H7 (cell line): Measurements from ENCODE around the gene PEF1. TPM values are rescaled to one million over a fixed set of nuclear protein-coding genes. Genes with fewer than 3 reads are reported as not detected.

Source experiments
- DNase-seq: peaks from one replicate; pipeline ENCODE4 v3.0.0; 2012
- H3K27me3 ChIP-seq: 2 replicates; pipeline ENCODE4 v1.6.0; 2011; ENCODE audit warnings: mild to moderate bottlenecking, low read length; ENCODE audit not compliant: control insufficient read depth, insufficient read depth
- H3K36me3 ChIP-seq: replicated peaks from 2 replicates; pipeline ENCODE4 v1.5.1; 2011; ENCODE audit warnings: low read length; ENCODE audit not compliant: control insufficient read depth, insufficient read depth
- H3K4me3 ChIP-seq: 2 replicates; pipeline ENCODE4 v1.5.1; 2011; ENCODE audit warnings: low read depth, mild to moderate bottlenecking, control low read depth, low read length, moderate library complexity; ENCODE audit not compliant: insufficient read depth
- total RNA-seq: library from RNA; depleted of rRNA; stranded (reverse); fragments of >200 nt; shearing (Covaris generic); gene quantifications from 2 replicates; pipeline ENCODE4 v1.2.3, GENCODE V29; 2014

Gene PEF1
- total RNA-seq, 1 experiment from 2014 or later: 129 TPM

DNA sequence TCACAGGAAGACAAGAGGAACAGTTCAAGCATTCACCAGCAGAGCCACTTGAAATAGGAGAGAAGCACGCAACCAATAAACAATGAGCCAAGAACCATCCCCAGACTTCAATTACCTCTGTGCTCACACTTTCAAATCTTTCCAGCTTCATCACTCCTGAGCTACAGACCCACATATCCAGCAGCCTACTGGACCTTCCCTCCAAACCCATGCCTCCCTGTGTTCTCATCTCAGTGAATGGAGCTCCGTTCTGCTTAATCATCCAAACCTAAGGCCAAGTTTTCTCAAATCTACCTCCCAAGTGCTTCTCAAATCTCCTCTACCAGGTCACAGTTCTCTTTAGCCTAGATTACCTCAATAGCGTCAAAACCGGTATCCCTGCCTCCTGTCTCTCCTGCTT lies 3.7 kb downstream of the PEF1 start:
- H3K4me3 ChIP-seq: no peak overlapping the region
- no peak for DNase-seq
- no peaks in the 10 kb centered on the region for H3K27me3 ChIP-seq
- no peaks in the 10 kb centered on the region for H3K36me3 ChIP-seq

DNA sequence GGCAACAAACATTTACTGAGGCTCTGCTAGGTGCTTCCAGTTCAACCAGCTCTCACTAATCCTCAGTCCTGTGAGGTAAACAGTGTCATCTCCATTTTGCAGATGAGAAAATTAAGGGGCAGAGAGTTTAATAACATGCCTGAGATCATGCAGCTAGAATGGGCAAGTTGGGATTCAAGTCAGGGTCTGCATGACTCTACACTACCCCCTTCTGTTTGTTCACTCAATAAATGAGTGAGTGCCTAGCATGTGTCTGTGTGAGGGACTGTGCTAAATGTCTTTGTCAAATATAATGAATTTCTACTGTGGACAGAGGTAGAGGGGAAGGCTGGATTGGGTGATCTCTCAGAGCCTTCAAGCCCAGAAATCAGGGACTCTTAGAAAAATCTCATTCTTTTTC lies 4.5 kb downstream of the PEF1 start:
- DNase-seq: no peak
- no peaks in the 10 kb centered on the region for H3K36me3 ChIP-seq
- no peak overlapping the region for H3K4me3 ChIP-seq
- no peaks in the 10 kb centered on the region for H3K27me3 ChIP-seq

DNA sequence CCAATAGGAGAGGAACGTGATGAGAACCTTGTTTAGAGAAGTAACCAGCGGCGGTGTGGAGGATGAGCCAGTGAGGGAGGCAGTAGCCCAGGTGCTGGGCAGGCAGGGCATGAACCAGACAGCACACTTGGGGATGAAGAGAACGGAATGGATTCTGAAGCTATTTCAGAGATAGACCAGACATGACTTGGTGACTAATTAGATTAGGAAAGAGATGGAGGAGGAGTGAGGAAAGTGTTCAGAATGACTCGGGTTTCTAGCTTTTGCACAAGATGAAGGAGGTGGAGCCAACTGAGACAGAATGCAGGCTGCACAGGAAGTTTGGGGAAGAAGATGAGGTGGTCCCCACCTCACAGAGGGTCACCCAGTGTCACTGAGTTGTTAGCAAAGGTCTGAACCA lies 5.1 kb downstream of the PEF1 start:
- DNase-seq: no peak
- no peak overlapping the region for H3K4me3 ChIP-seq
- no peaks in the 10 kb centered on the region; the same call in 1 of the 2 replicates for H3K36me3 ChIP-seq
- no peaks in the 10 kb centered on the region for H3K27me3 ChIP-seq

DNA sequence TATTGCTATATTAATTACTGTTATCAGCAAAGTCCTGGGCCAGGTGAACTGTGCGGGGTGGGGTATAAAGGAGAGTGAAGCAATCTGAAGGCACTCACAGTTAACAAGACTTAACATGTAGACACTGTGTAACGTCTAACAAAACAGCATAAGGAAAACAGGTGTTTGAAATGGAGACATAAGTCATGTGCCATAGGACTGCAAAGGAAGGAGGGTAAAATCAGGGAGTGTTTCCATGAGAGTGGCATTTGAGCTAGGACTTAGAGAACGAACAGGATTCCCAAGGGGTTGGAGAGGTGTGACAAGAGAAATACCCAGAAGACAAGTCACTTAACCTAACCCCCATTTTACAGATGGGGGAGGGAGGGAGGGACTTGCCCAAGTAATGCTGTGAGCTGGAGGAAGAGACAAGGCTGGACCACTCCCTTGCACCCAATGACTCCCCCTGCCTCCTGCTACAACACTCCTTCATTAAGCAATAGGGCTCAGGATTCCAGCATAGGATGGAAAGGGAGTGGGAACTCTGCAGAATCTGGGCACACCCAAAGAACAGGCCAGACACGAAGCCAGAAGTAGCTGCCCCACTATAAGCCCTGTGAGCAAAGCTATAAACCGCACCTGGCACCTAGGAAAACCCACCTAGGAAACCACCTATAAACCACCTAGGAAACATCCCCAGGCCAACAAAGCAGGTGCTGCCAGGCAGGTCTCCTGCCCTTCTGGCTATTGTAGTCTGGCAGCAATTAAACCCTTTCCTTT lies 6.6 kb downstream of the PEF1 start:
- no peaks in the 10 kb centered on the region for H3K27me3 ChIP-seq
- no peak overlapping the region for H3K4me3 ChIP-seq
- H3K36me3 ChIP-seq: no peaks in the 10 kb centered on the region; the same call in 1 of the 2 replicates
- no peak for DNase-seq

DNA sequence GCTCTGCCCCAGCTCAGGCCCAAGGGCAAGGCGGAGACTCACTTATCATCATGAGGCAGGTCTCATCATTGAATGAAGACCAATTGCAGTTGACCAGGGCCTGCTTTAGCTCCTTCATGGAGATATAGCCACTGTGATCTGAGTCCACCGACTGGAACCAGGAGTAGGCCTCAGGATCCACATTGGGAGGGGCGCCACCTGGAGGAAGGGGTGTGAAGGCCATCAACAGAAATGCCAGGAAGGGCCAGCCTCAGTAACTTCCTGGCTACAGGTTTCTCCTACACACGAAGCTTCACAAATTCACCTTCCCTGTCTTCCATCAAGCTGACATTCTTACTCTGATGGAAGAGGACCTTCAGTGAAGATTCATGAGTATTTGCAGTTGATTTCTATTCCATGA lies 11.6 kb downstream of the PEF1 start:
- H3K27me3 ChIP-seq: no peaks in the 10 kb centered on the region
- peak; percentile 78 for DNase-seq
- no peak overlapping the region for H3K4me3 ChIP-seq
- H3K36me3 ChIP-seq: peaks cover 9% of the 10 kb centered on the region

DNA sequence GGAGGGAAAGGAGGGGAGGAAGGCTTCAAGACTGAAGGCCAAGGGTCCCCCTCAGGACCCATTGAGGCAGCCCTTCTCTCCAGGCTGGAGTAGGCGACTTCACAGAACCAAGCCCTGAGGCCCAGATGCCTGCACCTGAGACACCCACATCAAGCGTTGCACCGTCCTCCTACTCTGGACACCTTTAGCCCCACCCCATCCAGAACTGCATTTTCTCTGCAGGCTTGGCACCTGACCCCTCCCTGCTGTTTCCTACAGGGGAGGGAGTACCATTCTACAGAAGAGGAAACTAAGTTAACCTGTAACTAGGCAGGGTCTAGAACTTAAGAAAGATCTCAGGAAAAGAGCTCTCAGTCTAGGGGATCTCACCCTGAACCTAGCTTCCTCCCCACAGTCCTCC lies 12.0 kb downstream of the PEF1 start:
- H3K36me3 ChIP-seq: peaks cover 9% of the 10 kb centered on the region
- DNase-seq: no peak
- H3K27me3 ChIP-seq: no peaks in the 10 kb centered on the region
- no peak overlapping the region for H3K4me3 ChIP-seq

DNA sequence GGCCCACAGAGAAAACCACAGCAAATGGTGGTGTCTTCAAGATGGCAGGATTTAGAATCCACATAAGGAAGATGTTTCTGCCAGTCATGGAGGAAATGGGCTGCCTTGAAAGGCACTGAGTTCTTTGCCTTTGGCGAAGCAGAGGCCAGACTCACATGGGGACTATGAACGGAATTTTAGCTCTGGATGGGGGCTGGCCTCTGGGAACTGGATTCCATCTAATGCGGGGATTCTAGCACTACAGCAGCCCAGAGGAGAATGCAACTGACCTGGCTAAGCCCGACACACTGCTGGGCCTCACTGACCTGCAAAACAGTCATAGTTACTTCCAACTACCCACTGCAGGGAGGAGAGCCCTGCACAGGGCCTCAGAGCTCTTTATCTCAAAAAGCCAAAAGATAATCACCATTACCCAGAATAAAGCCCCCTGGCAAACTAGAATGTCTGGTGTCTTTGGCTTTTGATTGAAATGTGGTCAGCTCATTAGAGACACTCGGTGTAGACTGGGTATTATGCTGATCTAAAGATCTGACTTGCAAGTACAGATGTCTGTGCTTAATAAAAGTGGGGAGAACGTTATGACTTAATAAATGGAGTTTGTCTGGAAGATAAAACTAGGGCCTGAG lies 15.6 kb downstream of the PEF1 start:
- no peak for DNase-seq
- Histone ChIP-seq H3K4me3 (no peak overlapping the region), H3K36me3 (peaks cover 9% of the 10 kb centered on the region), H3K27me3 (no peaks in the 10 kb centered on the region)

DNA sequence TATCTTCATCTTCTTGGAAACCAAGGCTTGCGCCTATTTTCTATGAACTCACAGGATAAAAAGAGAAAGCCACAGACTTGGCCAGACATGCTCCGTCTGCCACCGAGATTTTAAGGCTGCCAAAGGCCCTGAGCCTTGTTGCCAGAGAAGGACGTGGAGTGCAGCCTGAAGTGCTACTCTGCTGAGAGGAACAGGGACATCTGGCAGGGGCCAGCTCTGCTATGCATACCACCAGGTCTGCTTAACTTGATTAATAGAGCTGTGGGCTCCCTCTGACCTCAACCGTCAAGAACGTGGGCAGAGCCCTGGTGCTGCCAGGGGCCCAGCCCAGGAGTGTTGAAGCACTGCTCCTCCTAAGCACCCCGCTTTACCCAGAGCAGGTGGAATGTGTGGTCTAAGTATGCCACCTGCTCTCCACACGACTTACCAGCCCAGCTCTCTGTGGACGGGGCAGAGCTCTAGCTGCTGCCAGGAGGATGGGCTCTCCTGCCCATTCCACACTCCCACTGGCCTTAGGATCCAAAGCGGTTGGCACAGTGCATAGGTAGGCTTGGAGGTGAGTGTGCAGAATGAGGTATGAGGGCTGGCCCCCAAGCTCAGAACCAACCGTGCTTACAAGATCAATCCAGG lies 16.6 kb downstream of the PEF1 start:
- Histone ChIP-seq H3K4me3 (no peak overlapping the region), H3K36me3 (peaks cover 9% of the 10 kb centered on the region), H3K27me3 (no peaks in the 10 kb centered on the region)
- DNase-seq: no peak

DNA sequence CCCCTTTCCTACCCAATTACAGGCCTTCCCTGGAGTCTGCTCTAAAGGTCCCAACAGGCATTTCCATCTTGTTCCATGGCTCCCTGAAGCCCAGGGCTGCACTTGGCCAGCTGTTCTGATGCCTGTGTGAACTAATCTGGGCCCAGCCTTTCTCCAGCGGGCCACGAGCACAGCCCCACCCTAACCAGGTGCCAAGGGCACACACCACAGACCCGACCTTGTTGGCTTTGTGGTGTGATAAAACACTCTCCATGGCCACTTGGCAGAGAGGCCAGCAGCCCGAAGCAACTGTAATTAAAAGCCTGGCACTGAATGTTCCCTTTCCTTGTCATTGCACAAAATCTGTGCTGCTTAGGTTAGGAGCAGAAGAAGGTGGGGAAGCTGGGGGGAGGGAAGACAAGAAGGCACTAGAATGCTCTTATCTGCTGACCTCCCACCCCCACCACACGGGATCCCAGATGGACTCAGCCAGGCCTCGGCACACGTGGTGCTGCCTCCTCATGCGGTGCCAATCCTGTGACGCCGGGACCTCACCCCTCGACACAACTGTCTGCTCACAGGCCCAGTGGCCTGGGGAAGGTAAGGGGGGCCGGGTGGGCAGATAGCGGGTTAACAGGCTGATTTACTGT lies 17.3 kb downstream of the PEF1 start:
- H3K4me3 ChIP-seq: no peak overlapping the region
- DNase-seq: no peak
- peaks cover 9% of the 10 kb centered on the region for H3K36me3 ChIP-seq
- H3K27me3 ChIP-seq: no peaks in the 10 kb centered on the region

DNA sequence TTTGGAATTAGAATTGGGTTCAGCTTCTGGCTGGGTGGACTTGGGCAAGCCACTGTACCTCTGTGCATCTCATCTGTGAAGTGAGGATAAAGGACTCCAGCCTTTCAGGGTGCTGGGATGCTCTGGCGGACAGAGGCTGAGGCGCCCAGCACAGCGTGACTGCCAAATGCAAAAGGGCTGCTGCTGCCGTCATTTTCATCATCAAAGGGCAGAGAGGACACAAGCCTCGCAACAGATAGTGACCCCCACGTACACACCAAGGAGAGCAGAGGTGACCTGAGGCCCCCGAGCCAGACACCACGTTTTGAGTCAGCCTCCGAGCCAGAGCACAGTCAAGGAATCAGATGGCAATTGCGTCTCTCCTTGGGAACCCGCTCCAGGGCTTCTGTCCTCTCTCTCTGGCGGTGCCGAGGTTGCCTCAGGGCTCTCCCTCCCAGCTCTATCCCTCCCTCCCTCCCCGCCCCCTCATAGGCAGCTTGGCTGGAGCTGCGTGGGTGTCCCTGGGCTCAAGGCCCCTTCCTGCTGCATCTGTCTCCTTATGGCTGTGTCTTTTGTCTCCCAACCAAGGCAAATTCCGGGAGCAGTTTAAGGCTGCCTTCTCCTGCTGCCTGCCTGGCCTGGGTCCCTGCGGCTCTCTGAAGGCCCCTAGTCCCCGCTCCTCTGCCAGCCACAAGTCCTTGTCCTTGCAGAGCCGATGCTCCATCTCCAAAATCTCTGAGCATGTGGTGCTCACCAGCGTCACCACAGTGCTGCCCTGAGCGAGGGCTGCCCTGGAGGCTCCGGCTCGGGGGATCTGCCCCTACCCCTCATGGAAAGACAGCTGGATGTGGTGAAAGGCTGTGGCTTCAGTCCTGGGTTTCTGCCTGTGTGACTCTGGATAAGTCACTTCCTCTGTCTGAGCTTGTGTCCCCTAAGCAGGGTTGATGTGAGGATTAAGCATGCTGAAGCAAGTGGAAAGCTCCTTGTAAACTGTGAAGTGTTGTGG lies 18.2 kb downstream of the PEF1 start:
- H3K4me3 ChIP-seq: no peak overlapping the region
- DNase-seq: peak; percentile 61
- H3K36me3 ChIP-seq: peaks cover 6% of the 10 kb centered on the region

DNA sequence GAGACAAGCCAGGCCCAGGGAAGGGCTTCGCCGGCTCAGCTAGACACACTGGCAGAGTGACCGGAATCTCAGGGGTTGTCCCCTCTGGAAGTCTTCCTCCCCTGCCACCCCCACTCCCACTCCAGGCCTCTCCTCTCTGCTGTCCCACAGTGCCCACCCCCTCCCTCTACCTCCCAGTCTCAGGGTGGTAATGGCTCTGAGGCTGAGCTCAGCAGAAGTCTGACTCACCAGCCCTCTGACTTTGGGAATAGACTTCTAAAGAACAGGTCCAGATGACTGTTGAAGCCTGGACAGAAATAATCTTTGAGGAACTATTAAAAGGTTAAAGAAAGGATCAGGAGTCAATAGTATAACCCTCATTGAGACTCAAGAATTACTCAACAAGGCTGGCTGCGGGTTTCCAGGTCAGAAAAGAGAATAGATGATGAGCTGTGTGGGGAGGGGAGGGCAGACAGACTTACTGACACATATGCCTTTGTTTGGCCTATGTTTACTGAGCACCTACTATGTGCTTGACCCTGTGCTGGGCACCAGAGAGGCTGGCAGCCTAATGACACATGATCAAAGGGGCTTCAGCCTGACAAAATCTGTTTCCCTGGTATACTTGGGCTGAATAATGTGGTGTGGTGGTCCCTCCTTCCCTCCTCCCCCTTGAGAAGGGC lies 19.0 kb downstream of the PEF1 start:
- DNase-seq: no peak
- no peaks in the 10 kb centered on the region for H3K27me3 ChIP-seq
- peaks cover 6% of the 10 kb centered on the region for H3K36me3 ChIP-seq
- H3K4me3 ChIP-seq: no peak overlapping the region

More for the DNA sequence above, 18.2 kb downstream of the PEF1 start:
- no peaks in the 10 kb centered on the region for H3K27me3 ChIP-seq

DNA sequence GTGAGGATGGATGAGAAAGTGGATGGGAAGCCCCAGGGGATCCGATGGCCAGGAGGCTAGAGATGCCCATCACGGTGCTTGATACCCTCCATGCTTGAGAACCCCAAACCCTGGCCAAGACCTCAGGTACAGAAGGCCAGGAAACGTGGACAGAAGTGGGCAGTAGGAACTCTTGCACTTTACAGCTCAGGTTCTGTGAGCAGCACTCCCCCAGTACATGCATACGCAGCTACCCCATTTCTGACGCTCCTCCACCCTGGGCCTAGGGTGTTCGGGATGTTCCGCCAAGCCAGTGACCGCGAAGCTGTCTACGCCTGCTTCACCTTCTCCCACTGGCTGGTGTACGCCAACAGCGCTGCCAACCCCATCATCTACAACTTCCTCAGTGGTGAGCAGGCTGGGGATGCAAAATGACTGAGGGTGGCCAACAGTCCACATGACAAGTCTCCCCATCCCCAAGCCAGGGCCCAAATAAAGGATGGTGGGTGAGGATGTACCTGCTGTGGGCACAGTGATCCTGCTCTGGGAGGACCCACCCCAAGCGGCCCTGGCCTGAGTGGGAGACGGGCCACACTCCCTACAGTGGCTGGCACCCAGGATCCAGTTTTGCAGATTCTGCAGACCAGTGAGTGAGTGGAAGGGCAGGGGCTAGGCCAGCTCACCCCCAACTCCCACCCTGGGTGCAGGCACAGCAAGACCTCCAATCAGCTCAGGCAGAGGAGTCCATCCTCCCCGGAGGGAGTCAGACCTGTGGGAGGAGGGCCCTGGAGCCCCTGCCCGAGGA lies 19.8 kb downstream of the PEF1 start:
- H3K36me3 ChIP-seq: peaks cover 3% of the 10 kb centered on the region
- H3K27me3 ChIP-seq: no peaks in the 10 kb centered on the region
- H3K4me3 ChIP-seq: no peak overlapping the region
- DNase-seq: peak; percentile 12

DNA sequence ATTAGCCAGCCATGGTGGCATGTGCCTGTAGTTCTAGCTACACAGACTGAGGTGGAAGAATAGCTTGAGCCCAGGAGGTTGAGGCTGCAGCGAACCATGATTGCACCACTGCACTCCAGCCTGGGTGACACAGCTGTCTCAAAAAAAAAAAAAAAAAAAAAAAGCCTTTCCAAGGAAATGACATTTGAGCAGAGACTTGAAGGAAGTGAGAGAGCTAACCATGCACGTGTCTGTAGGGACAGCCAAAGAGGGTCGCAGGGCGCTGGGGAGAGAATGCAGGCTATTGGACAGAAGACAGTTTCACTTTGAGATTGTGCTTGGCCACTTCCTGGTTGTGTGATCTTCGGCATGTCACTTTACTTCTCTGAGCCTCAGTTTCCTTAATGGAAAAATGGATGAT lies 20.4 kb downstream of the PEF1 start:
- DNase-seq: no peak
- H3K4me3 ChIP-seq: no peak overlapping the region

More for the DNA sequence above, 20.4 kb downstream of the PEF1 start:
- H3K36me3 ChIP-seq: peaks cover 1% of the 10 kb centered on the region; the same call in 1 of the 2 replicates
- no peaks in the 10 kb centered on the region for H3K27me3 ChIP-seq
